ENCODE results near the gene KLHL41. TPM values are rescaled to one million over a fixed set of nuclear protein-coding genes. Genes with fewer than 3 reads are reported as not detected.

KLHL41 gene
- total and polyA plus RNA-seq, 8 donors: 0.37 to 3.7 (median 1.5) TPM; not detected in 4

- Histone ChIP-seq H3K4me1 (peaks cover 5 to 25% (median 15%) of the 10 kb centered on the region in 4 donors), H3K27me3 (no peaks in the 10 kb centered on the region), H3K9me3 (no peaks in the 10 kb centered on the region), H3K36me3 (no peaks in the 10 kb centered on the region), H3K27ac (no peak overlapping the region), H3K4me3 (no peak overlapping the region)
- no peak for DNase-seq
- TF ChIP-seq POLR2A (IDR thresholded peaks at IDR 0.05) (no peak), POLR2AphosphoS5 (IDR thresholded peaks at IDR 0.05) (no peak), CTCF (IDR thresholded peaks at IDR 0.05) (no peak), EP300 (IDR thresholded peaks at IDR 0.05) (no peak)
- intact Hi-C loops (cut with DNase I; ENCODE audit: low total_unique reads): no loop called here
- WGBS, 5 donors: 58 to 70% (median 68%) methylated on average over 3 of the region's 3 CpGs
Observed at GRCh38 chr2:169476459-169476858, 33.0 kb upstream of the KLHL41 start.

- WGBS, 5 donors: 46 to 68% (median 55%) methylated on average over 3 of the region's 3 CpGs
- Histone ChIP-seq H3K27me3 (no peaks in the 10 kb centered on the region), H3K4me1 (peaks cover 5 to 25% (median 15%) of the 10 kb centered on the region in 4 donors), H3K9me3 (no peaks in the 10 kb centered on the region), H3K36me3 (peaks cover 0 to 15% (median 12%) of the 10 kb centered on the region in 4 donors), H3K27ac (peak overlapping the region in 2 of 5 donors; percentile 65 to 78), H3K4me3 (peak overlapping the region in 1 of 4 donors; percentile 74)
- DNase-seq: peak in 1 of 2 donors; percentile 16
- TF ChIP-seq POLR2A (IDR thresholded peaks at IDR 0.05): no peak
- TF ChIP-seq POLR2AphosphoS5 (IDR thresholded peaks at IDR 0.05): no peak
- no peak for TF ChIP-seq CTCF (IDR thresholded peaks at IDR 0.05)
- TF ChIP-seq EP300 (IDR thresholded peaks at IDR 0.05): no peak
- intact Hi-C loops (cut with DNase I; ENCODE audit: low total_unique reads): no loop called here
Observed at GRCh38 chr2:169478339-169478738, 31.2 kb upstream of the KLHL41 start.

- Histone ChIP-seq H3K9me3 (no peaks in the 10 kb centered on the region), H3K36me3 (peaks cover under 1 to 19% (median 16%) of the 10 kb centered on the region in 4 donors), H3K4me3 (peak overlapping the region; percentile 74 to 91 (median 79)), H3K4me1 (peaks cover 5 to 25% (median 15%) of the 10 kb centered on the region in 4 donors), H3K27ac (peak overlapping the region; percentile 22 to 85 (median 70)), H3K27me3 (no peaks in the 10 kb centered on the region)
- DNase-seq: no peak
- intact Hi-C loops (cut with DNase I; ENCODE audit: low total_unique reads): no loop called here
- WGBS, 5 donors: 67 to 77% (median 72%) methylated on average over 14 of the region's 14 CpGs
- no peak for TF ChIP-seq EP300 (IDR thresholded peaks at IDR 0.05)
Observed at GRCh38 chr2:169478745-169479256, 30.7 kb upstream of the KLHL41 start.

GRCh38 chr2:169479257-169480078 lies 30.0 kb upstream of the KLHL41 start, which contains the start of gene BBS5:
Gene BBS5 (plus strand): TSS chr2:169479494. CDS start chr2:169479554, 60 bp downstream.
- 0 to 1% (median 0%) methylated on average over 55 to 71 of the region's 71 CpGs for WGBS, 5 donors
- Histone ChIP-seq H3K4me1 (peaks cover 5 to 25% (median 15%) of the 10 kb centered on the region in 4 donors), H3K9me3 (no peaks in the 10 kb centered on the region), H3K36me3 (peaks cover 4 to 26% (median 23%) of the 10 kb centered on the region in 4 donors), H3K27me3 (no peaks in the 10 kb centered on the region), H3K4me3 (peak within 1 kb of the TSS; percentile 74 to 91 (median 79)), H3K27ac (peak within 1 kb of the TSS; percentile 22 to 85 (median 70))
- intact Hi-C loops (cut with DNase I; ENCODE audit: low total_unique reads): no loop called here
- peak; percentile 82 to 95 for DNase-seq
- TF ChIP-seq CTCF (IDR thresholded peaks at IDR 0.05) (peak in 2 of 7 experiments; percentile 26 to 41), POLR2AphosphoS5 (IDR thresholded peaks at IDR 0.05) (peak; percentile 42 to 71 (median 71)), POLR2A (IDR thresholded peaks at IDR 0.05) (no peak), EP300 (IDR thresholded peaks at IDR 0.05) (no peak)

Measured in stomach (tissue), 9 donors.